IPS-NIHi11 (cell line): ENCODE measurements around the gene EIF4G1.
"Not testable (repeated sequence)": the region's sequence is repeated elsewhere in the genome, so short reads cannot be mapped to it uniquely, and the experiment has no call there.

Experiments used
- DNase-seq: peaks from one replicate; pipeline ENCODE4 v3.0.0; 2012; ENCODE audit warnings: mixed read lengths, low spot score

EIF4G1 gene

GRCh38 chr3:184335661-184336546 lies 21.5 kb downstream of the EIF4G1 start:
- peak; percentile 91 for DNase-seq

GRCh38 chr3:184336547-184337398 lies 22.4 kb downstream of the EIF4G1 start:
- DNase-seq = no peak

DNA sequence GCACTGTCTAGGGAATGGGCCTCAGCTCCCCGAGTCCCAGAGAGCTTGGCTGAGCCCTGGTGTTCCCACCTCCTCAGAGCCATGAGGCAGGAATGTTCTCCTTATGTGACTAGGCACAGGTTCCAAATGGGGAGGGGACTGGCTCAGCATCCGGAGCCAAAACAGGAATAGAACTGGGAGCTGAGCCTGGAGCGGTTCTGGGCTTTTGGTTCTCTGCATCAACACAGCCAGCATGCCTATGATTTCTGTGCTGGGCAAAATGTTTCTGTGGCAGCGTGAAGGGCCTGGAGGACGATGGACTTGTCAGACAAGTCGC lies 23.0 kb downstream of the EIF4G1 start, which contains the start of gene FAM131A:
Gene FAM131A, plus strand, starts transcription at position 202 of the 316 bp plus-strand sequence. Its CDS starts 31 bp downstream, at position 233.
- DNase-seq = no peak

DNA sequence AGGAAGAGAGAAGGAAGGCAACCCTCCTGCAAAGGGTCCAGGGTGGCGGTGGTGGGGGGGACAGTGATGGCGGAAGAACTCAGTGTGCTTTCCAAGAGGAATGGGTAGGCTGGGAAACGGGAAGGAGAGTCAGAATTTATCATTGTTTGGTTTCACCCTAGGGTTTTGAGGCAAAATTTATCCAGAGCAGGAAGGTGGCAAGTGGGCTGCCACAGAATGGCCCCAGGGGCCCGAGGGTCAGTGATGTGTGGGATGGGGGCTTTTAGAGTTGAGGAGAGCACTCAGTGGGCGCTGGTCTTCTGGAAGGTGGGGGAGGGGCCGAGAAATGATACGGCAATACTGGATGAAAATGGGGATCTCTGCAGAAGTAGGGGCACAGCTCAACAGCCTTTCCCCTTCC lies 23.6 kb downstream of the EIF4G1 start:
- no peak for DNase-seq

- peak; percentile 93 for DNase-seq
Observed at GRCh38 chr3:184338511-184338945, 24.1 kb downstream of the EIF4G1 start.

GRCh38 chr3:184339001-184339400 lies 24.6 kb downstream of the EIF4G1 start:
- no peak for DNase-seq

GRCh38 chr3:184339451-184340135 lies 25.2 kb downstream of the EIF4G1 start:
- not testable (repeated sequence) for DNase-seq

DNA sequence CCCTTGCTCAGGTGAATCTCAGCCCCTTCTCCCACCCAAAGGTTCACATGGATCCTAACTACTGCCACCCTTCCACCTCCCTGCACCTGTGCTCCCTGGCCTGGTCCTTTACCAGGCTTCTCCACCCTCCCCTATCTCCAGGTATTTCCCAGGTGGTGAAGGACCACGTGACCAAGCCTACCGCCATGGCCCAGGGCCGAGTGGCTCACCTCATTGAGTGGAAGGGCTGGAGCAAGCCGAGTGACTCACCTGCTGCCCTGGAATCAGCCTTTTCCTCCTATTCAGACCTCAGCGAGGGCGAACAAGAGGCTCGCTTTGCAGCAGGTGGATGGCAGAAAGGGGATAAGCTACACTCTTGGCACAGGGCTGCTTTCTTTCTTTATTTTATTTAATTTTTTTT lies 27.5 kb downstream of the EIF4G1 start:
- no peak for DNase-seq

DNA sequence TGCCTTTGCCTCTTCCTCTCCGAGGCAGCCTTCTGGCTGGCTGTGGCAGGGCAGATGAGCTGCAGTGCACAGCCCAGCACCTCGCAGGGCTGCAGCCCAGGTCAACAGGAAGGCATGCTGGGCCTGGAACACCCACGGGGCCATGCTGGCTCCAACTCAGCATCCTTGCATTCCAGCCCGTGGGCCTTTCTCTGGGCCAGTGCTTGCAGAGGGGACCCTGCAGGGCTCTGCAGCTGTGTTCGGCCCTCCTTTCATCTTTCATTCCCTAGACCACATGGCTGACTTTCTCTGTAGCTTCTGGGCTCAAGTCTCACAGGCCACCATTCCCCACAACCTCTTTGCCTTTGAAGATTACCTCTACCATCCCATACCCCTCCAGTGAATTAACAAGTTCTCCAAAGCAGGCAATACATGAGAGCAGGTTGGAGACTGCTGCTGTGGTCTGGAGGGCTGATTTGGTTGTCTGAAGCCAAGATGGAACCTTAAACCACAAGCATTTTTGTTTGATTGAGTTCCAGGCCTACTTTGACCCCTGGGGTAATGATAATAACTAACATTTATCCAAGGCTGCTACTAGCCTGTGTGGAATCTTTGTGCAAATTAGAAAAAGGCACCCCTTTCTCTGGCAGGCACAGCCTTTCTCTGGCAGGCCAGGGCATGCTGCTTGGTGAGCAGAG lies 28.9 kb downstream of the EIF4G1 start:
- DNase-seq = no peak

DNA sequence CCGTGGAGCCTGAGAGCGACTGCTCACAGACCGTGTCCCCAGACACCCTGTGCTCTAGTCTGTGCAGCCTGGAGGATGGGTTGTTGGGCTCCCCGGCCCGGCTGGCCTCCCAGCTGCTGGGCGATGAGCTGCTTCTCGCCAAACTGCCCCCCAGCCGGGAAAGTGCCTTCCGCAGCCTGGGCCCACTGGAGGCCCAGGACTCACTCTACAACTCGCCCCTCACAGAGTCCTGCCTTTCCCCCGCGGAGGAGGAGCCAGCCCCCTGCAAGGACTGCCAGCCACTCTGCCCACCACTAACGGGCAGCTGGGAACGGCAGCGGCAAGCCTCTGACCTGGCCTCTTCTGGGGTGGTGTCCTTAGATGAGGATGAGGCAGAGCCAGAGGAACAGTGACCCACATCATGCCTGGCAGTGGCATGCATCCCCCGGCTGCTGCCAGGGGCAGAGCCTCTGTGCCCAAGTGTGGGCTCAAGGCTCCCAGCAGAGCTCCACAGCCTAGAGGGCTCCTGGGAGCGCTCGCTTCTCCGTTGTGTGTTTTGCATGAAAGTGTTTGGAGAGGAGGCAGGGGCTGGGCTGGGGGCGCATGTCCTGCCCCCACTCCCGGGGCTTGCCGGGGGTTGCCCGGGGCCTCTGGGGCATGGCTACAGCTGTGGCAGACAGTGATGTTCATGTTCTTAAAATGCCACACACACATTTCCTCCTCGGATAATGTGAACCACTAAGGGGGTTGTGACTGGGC lies 30.3 kb downstream of the EIF4G1 start:
- no peak for DNase-seq

GRCh38 chr3:184345317-184346144 lies 31.1 kb downstream of the EIF4G1 start:
- peak; percentile 89 for DNase-seq

DNA sequence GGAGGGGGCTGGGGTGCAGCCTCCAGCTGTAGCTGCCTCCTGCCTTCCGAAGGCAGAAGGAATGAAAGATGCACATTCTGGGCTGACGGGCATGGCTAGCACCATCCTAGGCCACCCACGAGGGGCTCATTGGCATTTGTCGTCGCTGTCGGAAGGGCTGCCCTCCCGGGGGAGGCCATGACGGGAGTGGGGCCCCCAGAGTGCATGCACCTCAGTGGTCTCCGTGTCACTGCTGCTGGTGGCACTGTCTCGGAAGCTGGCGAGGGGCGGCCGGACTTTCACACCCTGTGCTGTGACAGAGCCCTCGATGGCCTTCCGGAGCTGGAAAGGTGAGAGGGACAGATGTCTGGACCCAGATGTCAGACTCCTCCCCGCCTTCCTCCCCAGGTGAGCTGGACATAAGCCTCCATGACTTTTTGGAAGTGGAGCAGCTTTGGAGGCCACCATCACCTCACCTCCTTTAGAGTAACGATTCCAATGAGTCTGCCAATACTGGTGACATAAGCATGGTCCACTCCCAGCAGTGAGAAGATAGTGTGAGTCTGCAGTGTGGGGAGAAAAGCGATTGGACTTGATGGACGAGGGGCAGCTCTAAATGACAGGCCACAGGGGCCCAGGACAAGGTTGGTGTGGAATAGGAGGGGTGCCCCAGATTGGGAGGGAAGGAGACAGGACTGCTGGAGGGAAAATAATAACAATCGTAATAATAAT lies 32.2 kb downstream of the EIF4G1 start:
- no peak for DNase-seq

DNA sequence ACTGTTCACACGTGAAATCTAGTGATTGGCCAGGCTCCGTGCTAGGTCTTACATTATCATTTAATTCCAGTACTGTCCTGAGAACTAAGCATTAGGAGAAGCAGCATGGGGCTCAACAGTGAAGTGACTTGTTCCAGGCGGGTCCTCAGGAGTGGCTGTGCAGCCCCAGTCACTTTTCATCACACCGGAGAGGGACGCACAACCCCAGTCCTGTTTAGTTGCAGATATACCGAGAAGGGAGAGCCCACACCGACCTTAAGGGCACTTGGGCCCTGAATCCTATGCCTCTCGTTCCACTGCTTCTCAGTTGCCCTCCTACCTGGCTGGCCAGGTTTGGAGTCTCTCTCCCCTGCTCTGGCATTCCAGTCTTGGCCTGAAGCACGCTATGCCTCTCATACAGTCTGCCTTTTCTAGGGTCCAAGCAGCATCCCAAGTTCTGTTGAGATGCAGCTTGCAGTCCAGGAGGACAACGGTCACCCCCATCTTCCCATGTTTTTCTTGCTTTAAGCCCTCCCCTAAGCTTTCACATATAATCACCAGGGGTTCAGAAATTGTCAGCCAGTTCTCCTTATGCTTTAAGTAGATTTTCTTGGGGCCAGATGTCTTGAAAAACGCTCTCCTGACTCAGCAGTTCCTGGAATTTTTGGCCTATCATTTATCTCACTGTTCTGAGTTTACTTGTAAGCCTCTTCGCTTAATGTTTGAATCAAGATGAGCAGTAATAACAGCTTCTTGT lies 33.1 kb downstream of the EIF4G1 start:
- no peak for DNase-seq

DNA sequence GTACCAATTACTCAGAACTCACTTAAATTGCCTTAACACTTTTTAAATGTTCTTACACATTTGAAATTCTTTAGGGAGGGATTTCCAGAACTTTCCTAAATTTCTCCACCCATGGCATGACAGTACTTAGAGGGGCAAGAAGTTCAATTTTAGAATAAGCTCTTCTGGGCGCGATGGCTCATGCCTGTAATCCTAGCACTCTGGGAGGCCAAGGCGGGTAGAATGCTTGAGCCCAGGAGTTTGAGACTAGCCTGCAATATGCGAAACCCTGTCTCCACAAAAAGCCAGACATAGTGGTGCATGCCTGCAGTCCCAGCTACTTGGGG lies 33.6 kb downstream of the EIF4G1 start:
- no peak for DNase-seq

- DNase-seq = no peak
Observed at GRCh38 chr3:184349563-184350470, 35.4 kb downstream of the EIF4G1 start.

DNA sequence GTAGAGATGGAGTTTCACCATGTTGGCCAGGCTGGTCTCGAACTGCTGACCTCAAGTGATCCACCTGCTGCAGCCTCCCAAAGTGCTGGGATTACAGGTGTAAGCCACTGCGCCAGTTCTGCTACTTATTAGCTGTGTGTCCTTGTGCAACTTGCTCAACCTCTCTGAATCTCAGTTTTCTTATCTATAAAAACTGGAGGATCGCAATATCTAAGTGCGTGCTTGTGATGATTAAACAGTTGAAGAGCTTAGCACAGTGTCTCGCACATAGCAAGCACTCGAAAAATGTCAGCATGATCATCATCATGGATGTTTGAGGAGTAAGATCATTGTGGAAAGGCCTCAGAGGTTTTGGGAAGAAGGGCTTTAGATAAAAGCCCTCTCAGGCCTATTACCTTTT lies 36.2 kb downstream of the EIF4G1 start:
- DNase-seq = no peak

- no peak for DNase-seq
Observed at GRCh38 chr3:184351511-184352148, 37.2 kb downstream of the EIF4G1 start.
